ENCODE results near the gene CA5B.
"Not testable (repeated sequence)": the region's sequence is repeated elsewhere in the genome, so short reads cannot be mapped to it uniquely, and the experiment has no call there.

CA5B gene

GRCh38 chrX:15737959-15738902, at the start of gene CA5B:
CA5B (plus strand) TSS chrX:15738270; CDS start chrX:15750024, 11,754 bp downstream.
- H3K36me3 Mint-ChIP-seq, result peaks cover 21% of the 10 kb centered on the region
- peaks cover 31% of the 10 kb centered on the region for H3K4me1 Mint-ChIP-seq
- peak within 1 kb of the TSS; percentile 60 for H3K27ac Mint-ChIP-seq
- DNase-seq (ENCODE audit: low spot score in 2 of 2) (peak; percentile 98 to 99), ATAC-seq (peak; percentile 96)
- H3K4me3 Mint-ChIP-seq, result peak within 1 kb of the TSS; percentile 80
- no peaks in the 10 kb centered on the region for H3K9me3 Mint-ChIP-seq

GRCh38 chrX:15694941-15695451, 43.1 kb upstream of the CA5B start:
- DNase-seq (ENCODE audit: low spot score in 2 of 2) (no peak), ATAC-seq (no peak)
- H3K4me1 Mint-ChIP-seq, result peaks cover 5% of the 10 kb centered on the region
- no peak overlapping the region for H3K4me3 Mint-ChIP-seq
- H3K9me3 Mint-ChIP-seq, result no peaks in the 10 kb centered on the region
- H3K36me3 Mint-ChIP-seq, result peaks cover 53% of the 10 kb centered on the region
- H3K27ac Mint-ChIP-seq, result no peak overlapping the region

GRCh38 chrX:15696516-15696915, 41.6 kb upstream of the CA5B start:
- no peak for ATAC-seq
- Mint-ChIP-seq H3K36me3 (peaks cover 38% of the 10 kb centered on the region), H3K4me1 (peaks cover 5% of the 10 kb centered on the region), H3K27ac (peak overlapping the region; percentile 45), H3K4me3 (no peak overlapping the region), H3K9me3 (no peaks in the 10 kb centered on the region)
- DNase-seq (ENCODE audit: low spot score in 2 of 2), result no peak

GRCh38 chrX:15702488-15703371, 35.3 kb upstream of the CA5B start:
- no peak overlapping the region for H3K27ac Mint-ChIP-seq
- no peak for ATAC-seq
- H3K4me3 Mint-ChIP-seq, result no peak overlapping the region
- H3K36me3 Mint-ChIP-seq, result peaks cover 7% of the 10 kb centered on the region
- no peaks in the 10 kb centered on the region for H3K9me3 Mint-ChIP-seq
- DNase-seq (ENCODE audit: low spot score in 2 of 2), result no peak
- H3K4me1 Mint-ChIP-seq, result no peaks in the 10 kb centered on the region

- not testable (repeated sequence) for H3K36me3 Mint-ChIP-seq; DNase-seq (ENCODE audit: low spot score in 2 of 2); H3K9me3 Mint-ChIP-seq; H3K4me3 Mint-ChIP-seq; H3K27ac Mint-ChIP-seq; H3K4me1 Mint-ChIP-seq
- ATAC-seq, result peak; percentile 55
Measured at GRCh38 chrX:15703809-15704208, 34.3 kb upstream of the CA5B start.

GRCh38 chrX:15704273-15704672, 33.8 kb upstream of the CA5B start:
- not testable (repeated sequence) for H3K4me1 Mint-ChIP-seq, ATAC-seq

GRCh38 chrX:15714529-15714928, 23.5 kb upstream of the CA5B start:
- H3K4me3 Mint-ChIP-seq, result no peak overlapping the region
- no peak for ATAC-seq
- H3K36me3 Mint-ChIP-seq, result no peaks in the 10 kb centered on the region
- DNase-seq (ENCODE audit: low spot score in 2 of 2), result no peak
- H3K27ac Mint-ChIP-seq, result no peak overlapping the region
- H3K4me1 Mint-ChIP-seq, result no peaks in the 10 kb centered on the region
- no peaks in the 10 kb centered on the region for H3K9me3 Mint-ChIP-seq

More at GRCh38 chrX:15704273-15704672, 33.8 kb upstream of the CA5B start:
- not testable (repeated sequence) for H3K36me3 Mint-ChIP-seq; H3K9me3 Mint-ChIP-seq; H3K27ac Mint-ChIP-seq; H3K4me3 Mint-ChIP-seq; DNase-seq (ENCODE audit: low spot score in 2 of 2)

GRCh38 chrX:15718283-15718970, 19.6 kb upstream of the CA5B start:
- Mint-ChIP-seq H3K27ac (no peak overlapping the region), H3K4me1 (no peaks in the 10 kb centered on the region), H3K9me3 (no peaks in the 10 kb centered on the region), H3K36me3 (no peaks in the 10 kb centered on the region), H3K4me3 (no peak overlapping the region)
- ATAC-seq (no peak), DNase-seq (ENCODE audit: low spot score in 2 of 2) (no peak)

- ATAC-seq (no peak), DNase-seq (ENCODE audit: low spot score in 2 of 2) (no peak)
- no peaks in the 10 kb centered on the region for H3K36me3 Mint-ChIP-seq
- H3K9me3 Mint-ChIP-seq, result no peaks in the 10 kb centered on the region
- H3K4me1 Mint-ChIP-seq, result no peaks in the 10 kb centered on the region
- no peak overlapping the region for H3K27ac Mint-ChIP-seq
- no peak overlapping the region for H3K4me3 Mint-ChIP-seq
Measured at GRCh38 chrX:15719324-15719968, 18.6 kb upstream of the CA5B start.

GRCh38 chrX:15721911-15722310, 16.2 kb upstream of the CA5B start:
- Mint-ChIP-seq H3K36me3 (no peaks in the 10 kb centered on the region), H3K27ac (no peak overlapping the region), H3K4me3 (no peak overlapping the region), H3K4me1 (no peaks in the 10 kb centered on the region), H3K9me3 (no peaks in the 10 kb centered on the region)
- DNase-seq (ENCODE audit: low spot score in 2 of 2) (no peak), ATAC-seq (no peak)

- no peaks in the 10 kb centered on the region for H3K9me3 Mint-ChIP-seq
- no peak overlapping the region for H3K4me3 Mint-ChIP-seq
- H3K4me1 Mint-ChIP-seq, result no peaks in the 10 kb centered on the region
- H3K27ac Mint-ChIP-seq, result no peak overlapping the region
- no peak for DNase-seq (ENCODE audit: low spot score in 2 of 2)
- peak; percentile 60 for ATAC-seq
- no peaks in the 10 kb centered on the region for H3K36me3 Mint-ChIP-seq
Measured at GRCh38 chrX:15723887-15724517, 14.1 kb upstream of the CA5B start.

GRCh38 chrX:15724911-15725310, 13.2 kb upstream of the CA5B start:
- no peak overlapping the region for H3K27ac Mint-ChIP-seq
- no peak for ATAC-seq
- H3K36me3 Mint-ChIP-seq, result no peaks in the 10 kb centered on the region

GRCh38 chrX:15731368-15731767, 6.7 kb upstream of the CA5B start:
- not testable (repeated sequence) for H3K9me3 Mint-ChIP-seq; ATAC-seq; H3K4me1 Mint-ChIP-seq; DNase-seq (ENCODE audit: low spot score in 2 of 2); H3K27ac Mint-ChIP-seq; H3K36me3 Mint-ChIP-seq; H3K4me3 Mint-ChIP-seq

More at GRCh38 chrX:15724911-15725310, 13.2 kb upstream of the CA5B start:
- no peak overlapping the region for H3K4me3 Mint-ChIP-seq
- no peaks in the 10 kb centered on the region for H3K9me3 Mint-ChIP-seq
- H3K4me1 Mint-ChIP-seq, result no peaks in the 10 kb centered on the region
- DNase-seq (ENCODE audit: low spot score in 2 of 2), result no peak
